ENCODE results near the gene PNPLA7. TPM values are rescaled to one million over a fixed set of nuclear protein-coding genes. Genes with fewer than 3 reads are reported as not detected.

Gene PNPLA7
- total and polyA plus RNA-seq, 9 donors = 2.2 to 29.3 (median 13.0) TPM

DNA sequence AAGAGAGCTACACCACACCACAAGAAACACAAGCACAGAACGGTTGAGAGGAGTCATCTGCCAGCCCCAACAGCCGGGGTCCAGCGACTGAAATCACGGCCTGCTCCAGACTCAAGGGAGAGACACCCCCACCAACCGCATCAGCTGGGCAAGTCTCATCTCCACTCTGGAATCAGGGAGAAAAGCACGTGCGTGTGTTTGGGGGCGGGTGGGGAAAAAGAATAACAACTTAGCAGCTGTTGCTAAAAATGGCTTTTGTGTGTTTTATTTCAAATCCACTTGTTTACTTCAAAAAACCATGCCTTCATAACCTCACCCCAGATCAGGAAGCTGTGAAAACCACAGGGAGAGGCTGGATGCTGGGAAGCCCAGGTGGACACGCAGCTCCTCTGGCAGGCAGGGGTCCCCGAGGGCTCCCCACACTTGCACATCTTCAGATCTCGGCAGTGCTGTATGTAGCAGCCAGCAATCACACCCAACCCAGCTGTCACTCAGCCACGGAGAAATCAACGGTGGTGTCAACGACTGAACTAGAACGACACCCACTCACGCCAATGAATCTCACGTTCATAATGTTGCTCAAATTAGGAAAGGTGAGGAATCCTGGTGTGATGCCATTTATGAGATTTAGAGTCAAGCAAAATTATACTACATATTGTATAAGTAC is 19.0 kb downstream of the PNPLA7 start:
- H3K27ac ChIP-seq = peak overlapping the region in 1 of 2 donors; percentile 49
- 15 to 40% (median 21%) methylated on average over 17 of the region's 17 CpGs for WGBS, 3 donors

DNA sequence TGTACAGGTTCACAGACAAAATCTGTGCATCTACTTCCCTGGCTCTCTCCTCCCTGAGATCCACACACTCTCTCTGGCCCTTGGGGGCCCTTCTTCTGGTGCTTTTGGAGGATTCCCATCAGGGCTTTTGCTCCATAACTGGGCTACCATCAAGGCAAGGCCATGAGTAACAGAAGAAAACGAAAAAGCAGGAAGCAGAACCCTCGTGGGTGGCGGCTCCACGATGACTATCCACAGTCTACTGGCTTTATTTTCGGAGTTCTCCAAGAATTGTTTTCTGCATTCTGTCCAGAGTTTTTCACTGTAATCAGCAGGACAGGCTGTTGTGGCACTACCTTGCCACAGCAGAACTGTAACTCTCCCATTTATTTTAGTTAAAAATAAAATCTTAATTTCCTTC is 19.9 kb downstream of the PNPLA7 start:
- peaks cover 9% of the 10 kb centered on the region for H3K4me1 ChIP-seq (ENCODE audit: insufficient read depth)
- intact Hi-C loops (cut with DNase I) = no loop called here
- WGBS, 3 donors = 43 to 52% (median 48%) methylated on average over 5 of the region's 5 CpGs
- H3K27ac ChIP-seq = peak overlapping the region in 1 of 2 donors; percentile 49
- no peak overlapping the region for H3K4me3 ChIP-seq
- H3K9me3 ChIP-seq = no peaks in the 10 kb centered on the region
- H3K36me3 ChIP-seq = no peaks in the 10 kb centered on the region
- DNase-seq = no peak
- H3K27me3 ChIP-seq = no peaks in the 10 kb centered on the region
- TF ChIP-seq, protein P1, sequence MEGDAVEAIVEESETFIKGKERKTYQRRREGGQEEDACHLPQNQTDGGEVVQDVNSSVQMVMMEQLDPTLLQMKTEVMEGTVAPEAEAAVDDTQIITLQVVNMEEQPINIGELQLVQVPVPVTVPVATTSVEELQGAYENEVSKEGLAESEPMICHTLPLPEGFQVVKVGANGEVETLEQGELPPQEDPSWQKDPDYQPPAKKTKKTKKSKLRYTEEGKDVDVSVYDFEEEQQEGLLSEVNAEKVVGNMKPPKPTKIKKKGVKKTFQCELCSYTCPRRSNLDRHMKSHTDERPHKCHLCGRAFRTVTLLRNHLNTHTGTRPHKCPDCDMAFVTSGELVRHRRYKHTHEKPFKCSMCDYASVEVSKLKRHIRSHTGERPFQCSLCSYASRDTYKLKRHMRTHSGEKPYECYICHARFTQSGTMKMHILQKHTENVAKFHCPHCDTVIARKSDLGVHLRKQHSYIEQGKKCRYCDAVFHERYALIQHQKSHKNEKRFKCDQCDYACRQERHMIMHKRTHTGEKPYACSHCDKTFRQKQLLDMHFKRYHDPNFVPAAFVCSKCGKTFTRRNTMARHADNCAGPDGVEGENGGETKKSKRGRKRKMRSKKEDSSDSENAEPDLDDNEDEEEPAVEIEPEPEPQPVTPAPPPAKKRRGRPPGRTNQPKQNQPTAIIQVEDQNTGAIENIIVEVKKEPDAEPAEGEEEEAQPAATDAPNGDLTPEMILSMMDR (IDR thresholded peaks at IDR 0.05) = no peak
- no peak for TF ChIP-seq EP300 (IDR thresholded peaks at IDR 0.05)
- no peak for TF ChIP-seq POLR2A (IDR thresholded peaks at IDR 0.05)

More for the DNA sequence above, 19.0 kb downstream of the PNPLA7 start:
- H3K36me3 ChIP-seq = no peaks in the 10 kb centered on the region
- peaks cover 9% of the 10 kb centered on the region for H3K4me1 ChIP-seq (ENCODE audit: insufficient read depth)
- DNase-seq = peak in 3 of 5 donors; percentile 43 to 65 (median 60)
- H3K9me3 ChIP-seq = no peaks in the 10 kb centered on the region
- TF ChIP-seq POLR2A (IDR thresholded peaks at IDR 0.05) (no peak), EP300 (IDR thresholded peaks at IDR 0.05) (no peak)
- TF ChIP-seq, protein P1 (IDR thresholded peaks at IDR 0.05) = no peak
- H3K27me3 ChIP-seq = no peaks in the 10 kb centered on the region
- intact Hi-C loops (cut with DNase I) = no loop called here
- H3K4me3 ChIP-seq = no peak overlapping the region

DNA sequence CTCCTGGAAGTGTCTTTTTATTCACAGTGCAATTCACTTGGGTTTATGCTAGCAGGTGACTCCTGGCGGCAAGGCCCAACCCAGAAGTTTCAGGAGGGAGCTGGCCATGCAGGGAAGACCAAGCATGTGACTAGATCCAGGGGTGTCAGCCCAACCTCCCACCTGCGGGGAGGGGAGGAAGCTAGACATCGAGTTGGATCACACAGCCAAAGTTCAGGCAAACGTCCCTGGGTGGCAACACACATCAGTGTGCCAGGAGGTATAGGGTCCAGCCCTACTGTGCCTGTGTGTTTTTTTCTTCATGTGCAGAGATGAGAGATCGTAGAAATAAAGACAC is 25.3 kb downstream of the PNPLA7 start:
- no peaks in the 10 kb centered on the region for H3K4me1 ChIP-seq (ENCODE audit: insufficient read depth)
- no peak overlapping the region for H3K4me3 ChIP-seq
- H3K27me3 ChIP-seq = no peaks in the 10 kb centered on the region
- intact Hi-C loops (cut with DNase I) = loop anchor here in 3 of 4 donors (5.0 to 10.0 kb wide), 2 partner anchors 228 to 230 kb away; no protein-coding TSS in a partner anchor
- WGBS, 3 donors = 80 to 88% (median 83%) methylated on average over 5 of the region's 5 CpGs
- no peak for TF ChIP-seq POLR2A (IDR thresholded peaks at IDR 0.05)
- no peak for TF ChIP-seq EP300 (IDR thresholded peaks at IDR 0.05)
- TF ChIP-seq, protein P1 (IDR thresholded peaks at IDR 0.05) = no peak
- DNase-seq = no peak
- no peaks in the 10 kb centered on the region for H3K36me3 ChIP-seq
- no peaks in the 10 kb centered on the region for H3K9me3 ChIP-seq
- no peak overlapping the region for H3K27ac ChIP-seq

DNA sequence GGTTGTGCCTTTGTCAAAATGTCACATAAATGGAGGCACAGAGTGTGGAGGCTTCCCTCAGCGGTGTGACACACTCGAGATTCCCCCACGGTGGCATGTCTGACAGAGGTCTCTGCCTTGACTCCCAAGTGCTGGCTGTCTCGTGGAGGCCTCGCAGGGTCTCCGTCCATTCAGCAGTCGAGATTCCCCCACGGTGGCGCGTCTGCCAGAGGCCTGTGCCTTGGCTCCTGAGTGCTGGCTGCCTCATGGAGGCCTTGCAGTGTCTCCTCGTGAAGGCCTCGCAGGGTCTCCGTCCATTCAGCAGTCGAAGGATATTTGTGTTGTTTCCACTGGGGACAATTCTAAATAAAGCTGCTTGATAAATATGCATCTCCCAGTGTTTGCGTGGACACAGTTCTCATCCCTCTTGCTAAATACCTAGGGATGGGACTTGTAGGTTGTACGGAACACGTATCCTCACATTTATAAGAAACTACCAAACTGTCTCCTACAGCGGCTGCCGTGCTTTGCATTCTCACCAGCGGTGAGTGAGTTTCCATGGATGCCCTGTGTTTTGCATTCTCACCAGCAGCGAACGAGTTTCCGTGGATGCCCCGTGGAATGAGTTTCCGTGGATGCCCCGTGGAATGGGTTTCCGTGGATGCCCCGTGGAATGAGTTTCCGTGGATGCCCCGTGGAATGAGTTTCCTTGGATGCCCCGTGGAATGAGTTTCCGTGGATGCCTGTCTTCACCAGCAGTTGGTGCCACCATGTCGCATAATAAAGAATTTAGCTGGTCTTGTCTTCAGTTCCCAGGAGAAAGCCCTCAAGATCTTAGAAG is 25.8 kb downstream of the PNPLA7 start:
- 93 to 96% (median 95%) methylated on average over 33 of the region's 33 CpGs for WGBS, 3 donors
- intact Hi-C loops (cut with DNase I) = loop anchor here in 3 of 4 donors (5.0 to 10.0 kb wide), 2 partner anchors 227 to 230 kb away; no protein-coding TSS in a partner anchor
- H3K4me3 ChIP-seq = no peak overlapping the region
- H3K4me1 ChIP-seq (ENCODE audit: insufficient read depth) = no peaks in the 10 kb centered on the region
- no peaks in the 10 kb centered on the region for H3K9me3 ChIP-seq
- DNase-seq = no peak
- H3K36me3 ChIP-seq = no peaks in the 10 kb centered on the region
- no peak overlapping the region for H3K27ac ChIP-seq
- no peaks in the 10 kb centered on the region for H3K27me3 ChIP-seq
- no peak for TF ChIP-seq POLR2A (IDR thresholded peaks at IDR 0.05)
- TF ChIP-seq, protein P1 (IDR thresholded peaks at IDR 0.05) = no peak
- no peak for TF ChIP-seq EP300 (IDR thresholded peaks at IDR 0.05)
